ENCODE measurements around the gene SLC39A1. TPM values are rescaled to one million over a fixed set of nuclear protein-coding genes. Genes with fewer than 3 reads are reported as not detected.

SLC39A1 gene
- total RNA-seq, 1 donor from 2014 or later, result 64.2 TPM

DNA sequence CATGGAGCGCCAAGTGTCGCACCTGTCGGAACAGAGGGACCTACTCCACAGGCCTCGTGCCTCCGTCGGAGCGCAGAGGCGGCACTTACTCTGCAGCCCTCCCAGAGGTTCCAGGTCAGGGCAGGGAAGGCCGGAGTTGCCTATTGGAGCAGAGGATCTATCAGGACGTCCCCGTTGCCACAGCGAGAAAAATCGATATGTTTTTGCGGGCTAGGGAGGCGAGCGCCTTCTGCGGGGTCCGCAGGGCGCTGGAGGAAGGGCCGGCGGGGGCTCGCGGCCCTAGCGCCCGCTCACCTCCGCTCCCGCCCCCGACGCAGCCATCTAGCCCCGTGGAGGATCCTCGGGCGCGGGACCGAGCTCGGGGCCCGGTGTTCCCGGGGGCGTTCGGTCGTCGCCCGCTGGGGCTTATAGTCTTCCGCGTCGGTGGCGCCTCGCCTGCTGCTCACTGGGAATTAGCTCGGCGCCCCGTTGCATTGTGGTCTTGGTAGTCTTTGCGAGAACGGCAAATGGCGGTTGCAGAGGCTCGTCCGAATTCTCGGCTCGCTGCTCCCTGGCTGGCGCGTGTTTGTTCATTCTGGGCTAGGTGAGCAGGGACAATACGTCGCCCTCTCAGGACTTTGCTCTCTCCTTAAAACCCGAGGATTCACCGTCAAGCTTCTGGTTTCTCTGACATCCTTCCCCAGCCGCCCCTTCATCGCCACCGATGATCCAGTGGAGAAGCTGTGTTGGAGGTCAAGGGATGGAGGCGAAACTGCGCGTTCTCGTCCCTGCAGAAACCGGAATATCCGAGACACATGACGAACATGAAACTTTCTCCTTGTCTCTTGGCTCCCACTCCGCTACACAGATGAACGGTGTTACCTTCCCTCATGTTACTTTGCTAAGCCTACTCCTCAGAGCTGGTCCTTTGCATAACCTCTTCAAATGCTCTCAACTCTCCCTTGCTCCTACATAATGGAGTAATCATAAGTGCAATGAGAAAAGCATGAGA, 14.2 kb upstream of the SLC39A1 start, which contains the start of gene JTB:
JTB (minus strand) TSS at position 425 of the 991 bp plus-strand sequence; CDS start at position 3, 422 bp downstream.
- intact Hi-C loops (cut with micrococcal nuclease), result loop anchor here (1.0 to 5.0 kb wide), 10 partner anchors 9 to 350 kb away; partner anchors contain the start of genes ATP8B2, CREB3L4, DENND4B and NUP210L

DNA sequence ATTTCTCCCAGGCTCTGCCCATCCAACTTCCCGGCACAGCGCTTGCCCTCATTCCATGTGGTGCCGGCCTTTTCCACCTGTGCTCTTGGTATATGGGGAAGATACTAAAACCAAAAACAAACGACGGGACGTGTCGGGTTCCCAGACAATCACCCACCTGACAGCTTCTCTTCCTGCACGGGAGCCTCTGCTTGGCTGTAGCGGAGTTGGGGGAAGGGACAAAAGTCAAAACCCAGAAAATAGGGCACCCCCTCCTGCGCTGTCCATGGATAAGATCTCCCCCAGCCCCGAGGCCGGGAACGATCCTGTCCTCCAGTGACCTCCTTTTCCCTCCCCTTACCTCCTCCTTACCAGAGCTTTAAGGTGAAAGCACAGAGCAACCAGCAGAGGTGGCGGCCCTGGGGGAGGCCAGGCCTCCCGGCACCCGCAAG, 13.5 kb upstream of the SLC39A1 start:
- intact Hi-C loops (cut with micrococcal nuclease), result loop anchor here (1.0 to 5.0 kb wide), 10 partner anchors 9 to 350 kb away; partner anchors contain the start of genes ATP8B2, CREB3L4, DENND4B and NUP210L

- intact Hi-C loops (cut with micrococcal nuclease), result no loop called here
Observed at GRCh38 chr1:153973525-153973924, 10.2 kb upstream of the SLC39A1 start.

DNA sequence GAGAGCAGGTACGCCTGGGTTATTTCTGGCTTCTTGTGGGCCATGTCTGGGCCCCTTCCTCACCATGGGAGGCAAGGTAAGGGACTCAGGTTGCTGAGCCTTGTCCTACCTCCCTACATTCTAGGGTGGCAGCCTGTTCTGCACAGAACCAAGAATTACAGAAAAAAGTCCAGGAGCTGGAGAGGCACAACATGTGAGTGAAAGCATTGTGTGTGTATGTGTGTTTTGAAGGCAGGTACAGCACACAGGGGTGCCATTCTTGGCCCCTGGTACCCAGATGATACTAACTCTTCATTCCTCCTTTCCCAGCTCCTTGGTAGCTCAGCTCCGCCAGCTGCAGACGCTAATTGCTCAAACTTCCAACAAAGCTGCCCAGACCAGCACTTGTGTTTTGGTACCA, 9.7 kb upstream of the SLC39A1 start:
- intact Hi-C loops (cut with micrococcal nuclease), result no loop called here

- intact Hi-C loops (cut with micrococcal nuclease), result no loop called here
Observed at GRCh38 chr1:153970346-153970745, 7.0 kb upstream of the SLC39A1 start.

- intact Hi-C loops (cut with micrococcal nuclease), result loop anchor here (5.0 to 10.0 kb wide), 2 partner anchors 337 to 434 kb away; partner anchors contain the start of genes CHTOP and S100A6
Observed at GRCh38 chr1:153968972-153969371, 5.6 kb upstream of the SLC39A1 start.

- intact Hi-C loops (cut with micrococcal nuclease), result loop anchor here (5.0 to 10.0 kb wide), 2 partner anchors 336 to 434 kb away; partner anchors contain the start of genes CHTOP and S100A6
Observed at GRCh38 chr1:153968408-153968807, 5.1 kb upstream of the SLC39A1 start.

DNA sequence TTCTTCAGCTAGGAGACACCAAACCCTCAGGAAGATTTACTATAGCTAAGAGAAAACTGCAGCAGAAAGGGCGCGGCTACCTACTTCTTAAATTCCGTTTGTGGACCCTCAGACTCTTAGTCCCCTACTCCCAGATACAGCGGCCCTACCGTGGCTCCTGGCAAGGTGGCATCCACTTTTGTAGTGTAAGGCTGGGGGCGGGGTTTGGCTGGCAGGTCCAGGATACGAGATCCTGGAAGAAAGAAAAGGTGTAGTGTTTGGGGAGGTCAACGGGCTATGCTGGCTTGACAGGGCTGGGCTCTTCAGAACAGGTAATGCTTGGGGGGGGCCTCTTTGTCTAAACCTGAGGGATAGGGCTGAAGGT, 4.6 kb upstream of the SLC39A1 start:
- intact Hi-C loops (cut with micrococcal nuclease), result loop anchor here (1.0 to 10.0 kb wide), 9 partner anchors 9 to 433 kb away; partner anchors contain the start of genes CHTOP, DENND4B, JTB and RAB13

DNA sequence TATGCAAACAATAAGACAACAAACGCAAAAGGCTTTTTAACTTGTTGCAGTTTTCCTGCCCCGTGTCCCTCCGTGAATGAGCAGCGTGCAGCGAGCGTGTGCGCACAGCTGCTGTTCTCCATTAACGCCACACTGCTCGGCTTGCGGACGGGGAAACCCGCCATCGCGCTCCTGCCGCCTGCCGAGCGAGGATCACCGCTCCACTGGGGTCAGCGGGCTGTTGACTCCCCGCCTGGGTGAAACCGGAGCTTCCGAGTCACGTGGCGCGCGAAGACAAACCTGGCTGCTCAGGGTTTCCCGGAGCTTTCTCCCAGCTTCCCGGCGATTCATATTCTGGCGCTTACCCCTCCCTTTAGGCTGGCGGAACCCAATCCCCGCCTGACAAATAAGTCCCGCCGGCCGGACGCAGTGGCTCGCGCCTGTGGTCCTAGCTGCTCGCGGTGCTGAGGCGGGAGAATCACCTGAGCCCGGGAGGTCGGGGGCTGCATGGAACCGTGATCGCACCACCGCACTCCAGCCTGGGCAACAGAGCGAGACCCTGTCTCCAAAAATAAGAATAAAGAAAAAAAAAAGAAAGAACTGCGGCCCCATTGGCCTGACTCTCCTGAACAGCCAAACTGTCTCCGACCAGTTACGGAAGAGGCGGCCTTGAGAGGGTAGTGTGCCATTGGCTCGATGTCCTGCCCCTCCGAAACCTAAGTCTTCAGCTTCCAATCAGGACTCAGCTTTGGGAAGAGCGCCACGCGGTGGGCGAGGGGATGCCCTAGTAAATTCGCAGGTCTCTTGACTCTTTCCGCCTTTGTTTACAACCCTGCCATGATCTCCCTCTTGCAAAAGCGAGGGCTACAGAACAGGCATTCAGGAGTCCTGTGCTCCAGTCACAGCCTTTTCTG, 4.0 kb upstream of the SLC39A1 start, which contains the start of gene CREB3L4:
CREB3L4 (plus strand) TSS at position 796 of the 893 bp plus-strand sequence. CDS start 624 bp downstream, outside the sequence.
- intact Hi-C loops (cut with micrococcal nuclease), result loop anchor here (1.0 to 10.0 kb wide), 9 partner anchors 10 to 433 kb away; partner anchors contain the start of genes CHTOP, DENND4B, JTB and RAB13

DNA sequence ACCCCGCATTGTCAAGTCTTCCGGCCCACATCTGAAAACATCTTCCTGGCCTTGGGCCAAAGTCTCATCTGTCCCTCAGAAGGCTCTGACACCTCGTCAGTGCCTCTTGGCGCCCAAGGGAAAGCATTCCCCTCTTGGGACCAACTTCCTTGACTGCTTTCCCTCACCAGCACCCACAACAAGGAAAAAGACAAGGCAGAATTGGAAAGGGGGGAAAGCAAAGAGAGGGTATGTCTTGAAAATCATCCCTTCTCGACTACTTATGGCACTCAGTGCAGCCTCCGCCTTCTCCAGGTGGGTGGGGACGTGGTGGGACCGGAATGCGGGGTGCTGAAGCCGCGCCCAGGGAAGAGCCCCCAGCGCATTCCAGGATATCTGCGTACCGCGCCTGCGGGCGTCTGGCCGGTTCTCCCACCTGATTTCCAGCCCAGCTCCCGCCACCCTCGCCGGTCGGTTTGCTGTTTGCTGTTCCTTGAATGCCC, 554 bp upstream of the SLC39A1 start:
- intact Hi-C loops (cut with micrococcal nuclease), result loop anchor here (1.0 to 10.0 kb wide), 4 partner anchors 13 to 429 kb away; partner anchors contain the start of genes JTB, RPS27 and S100A6

GRCh38 chr1:153962088-153963029, 978 bp downstream of the SLC39A1 start:
- intact Hi-C loops (cut with micrococcal nuclease), result loop anchor here (1.0 to 10.0 kb wide), 4 partner anchors 15 to 428 kb away; partner anchors contain the start of genes JTB, RPS27 and S100A6

DNA sequence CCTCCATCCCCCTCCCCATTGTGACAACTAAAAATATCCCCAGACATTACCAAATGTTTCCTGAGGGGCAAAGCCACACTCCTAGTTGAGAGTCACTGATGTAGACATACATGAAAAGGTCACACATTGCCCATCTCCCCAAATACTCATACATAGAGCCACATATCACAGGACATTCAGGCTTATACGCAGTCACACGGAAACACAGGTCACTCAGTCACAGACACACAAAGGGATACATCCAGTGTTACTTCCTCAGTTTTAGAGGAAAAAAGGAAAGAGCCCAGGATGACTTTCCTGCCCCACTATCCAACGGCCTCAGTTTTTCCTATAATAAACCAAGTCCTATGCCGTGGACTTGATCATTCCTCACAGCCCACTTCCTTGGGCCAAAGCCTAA, 1.9 kb downstream of the SLC39A1 start:
- intact Hi-C loops (cut with micrococcal nuclease), result loop anchor here (10.0 kb wide), 1 partner anchor 427 kb away; the partner anchor contains the start of gene S100A6

DNA sequence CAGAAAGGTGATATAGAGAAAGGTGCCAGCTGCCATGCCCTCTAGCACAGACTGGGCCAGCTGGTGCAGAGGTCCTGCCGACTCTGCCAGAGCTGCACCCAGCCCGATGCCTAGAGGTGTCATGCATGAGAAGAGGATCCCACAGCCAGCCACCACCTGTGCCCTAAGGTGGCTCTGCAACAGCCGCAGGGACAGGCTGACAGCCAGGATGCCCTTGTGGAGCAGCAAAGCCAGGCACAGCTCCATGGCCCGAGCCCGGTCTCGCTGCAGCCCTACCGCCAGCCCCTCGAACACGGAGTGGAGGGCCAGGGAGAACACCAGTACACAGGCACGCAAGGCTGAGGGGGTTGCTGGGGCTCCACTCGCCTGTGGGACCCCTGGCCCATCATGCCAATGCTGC, 3.1 kb downstream of the SLC39A1 start:
- intact Hi-C loops (cut with micrococcal nuclease), result loop anchor here (10.0 kb wide), 1 partner anchor 425 kb away; the partner anchor contains the start of gene S100A6

GRCh38 chr1:153959454-153959853, 3.9 kb downstream of the SLC39A1 start:
- intact Hi-C loops (cut with micrococcal nuclease), result loop anchor here (2.0 to 5.0 kb wide), 4 partner anchors 31 to 302 kb away; partner anchors contain the start of genes INTS3, RPS27 and SNAPIN

DNA sequence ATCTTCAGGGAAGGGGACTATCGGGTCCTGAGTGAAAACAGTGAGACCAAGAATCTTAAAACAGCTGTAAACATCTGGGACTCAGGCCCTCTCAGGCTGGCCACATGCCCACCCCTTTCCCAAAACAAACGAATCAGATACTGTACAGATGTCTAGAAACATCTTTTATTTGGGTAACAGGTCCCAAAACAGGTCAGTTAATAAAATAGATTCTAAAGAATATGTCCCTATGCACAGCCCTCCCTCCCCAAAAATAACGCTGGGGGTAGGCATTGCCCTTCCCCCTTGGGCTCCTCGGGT, 4.4 kb downstream of the SLC39A1 start:
- intact Hi-C loops (cut with micrococcal nuclease), result loop anchor here (2.0 to 5.0 kb wide), 4 partner anchors 32 to 302 kb away; partner anchors contain the start of genes INTS3, RPS27 and SNAPIN

- intact Hi-C loops (cut with micrococcal nuclease), result loop anchor here (2.0 to 5.0 kb wide), 4 partner anchors 32 to 301 kb away; partner anchors contain the start of genes INTS3, RPS27 and SNAPIN
Observed at GRCh38 chr1:153958111-153958960, 5.0 kb downstream of the SLC39A1 start, which contains the start of gene CRTC2. TSS of gene CRTC2 (minus strand) at chr1:153958612. CDS start at chr1:153958497, 115 bp downstream.

GRCh38 chr1:153957744-153958110, 5.6 kb downstream of the SLC39A1 start:
- intact Hi-C loops (cut with micrococcal nuclease), result loop anchor here (1.0 to 5.0 kb wide), 8 partner anchors 10 to 300 kb away; partner anchors contain the start of genes CREB3L4, INTS3, JTB and RPS27

All from T-helper 1 cell treated with Interleukin-12 subunit alpha and Interleukin-12 subunit beta and Interleukin-4 antibody, amounts not matched to agents 30 ng/mL and 1 ng/mL, for 36 hours (primary cell).